Keratinocyte (primary cell): Measurements from ENCODE around the gene PCCB. TPM values are rescaled to one million over a fixed set of nuclear protein-coding genes. Genes with fewer than 3 reads are reported as not detected.
A peak's percentile ranks its signal among the peaks of the same experiment; 100 is the strongest.

Experiments used
- DNase-seq: peaks from one replicate; pipeline ENCODE4 v3.0.0-alpha.2; 2011; ENCODE audit warnings: low read depth, missing footprints, low spot score
- FAIRE-seq: peaks from 2 replicates; lab custom pipeline; 2011; peaks lifted over from hg19 to GRCh38; lab: Jason Lieb, UNC
- H2AFZ ChIP-seq: 2 replicates; pipeline ENCODE4 v1.6.0; 2012; ENCODE audit warnings: low read length, control low read depth, inconsistent platforms; ENCODE audit not compliant: control insufficient read depth
- H3K27ac ChIP-seq: 2 replicates; pipeline ENCODE4 v1.5.1; 2011; ENCODE audit warnings: low read length; ENCODE audit not compliant: control insufficient read depth, insufficient read depth
- H3K27me3 ChIP-seq: 3 replicates; pipeline ENCODE4 v1.6.0; 2011; ENCODE audit warnings: low read length; ENCODE audit not compliant: control insufficient read depth, insufficient read depth; ENCODE audit errors: extremely low read depth
- H3K36me3 ChIP-seq, 2 experiments: 2 replicates in 1 of 2; 3 replicates in 1 of 2; pipeline ENCODE4 v1.5.1; 2011; ENCODE audit warnings: low read length in 2 of 2, mild to moderate bottlenecking in 1 of 2; ENCODE audit not compliant: control insufficient read depth in 2 of 2, insufficient read depth in 2 of 2; ENCODE audit errors: extremely low read depth in 1 of 2
- H3K4me1 ChIP-seq: 3 replicates; pipeline ENCODE4 v1.5.1; 2011; ENCODE audit warnings: low read length; ENCODE audit not compliant: control insufficient read depth, insufficient read depth; ENCODE audit errors: extremely low read depth
- H3K4me2 ChIP-seq: 3 replicates; pipeline ENCODE4 v1.6.0; 2011; ENCODE audit warnings: low read depth, low read length; ENCODE audit not compliant: control insufficient read depth, insufficient read depth; ENCODE audit errors: extremely low read depth
- H3K4me3 ChIP-seq, 3 experiments: fragments of 200-600 bp in 1 of 3; sonication (generic) in 1 of 3; 2 replicates in 2 of 3; 3 replicates in 1 of 3; pipeline ENCODE4 v1.5.1; 2011 to 2016; ENCODE audit warnings: low read length in 3 of 3, mild to moderate bottlenecking in 3 of 3, control low read depth in 2 of 3, inconsistent platforms in 1 of 3, low read depth in 1 of 3, mixed read lengths in 1 of 3, mixed run types in 1 of 3, moderate library complexity in 1 of 3; ENCODE audit not compliant: control insufficient read depth in 2 of 3, insufficient read depth in 2 of 3; ENCODE audit errors: extremely low read depth in 1 of 3
- H3K79me2 ChIP-seq: 2 replicates; pipeline ENCODE4 v1.6.0; 2012; ENCODE audit warnings: low read length; ENCODE audit not compliant: control insufficient read depth, insufficient read depth
- H3K9ac ChIP-seq: 3 replicates; pipeline ENCODE4 v1.6.0; 2011; ENCODE audit warnings: low read length; ENCODE audit not compliant: control insufficient read depth, insufficient read depth; ENCODE audit errors: extremely low read depth
- H3K9me1 ChIP-seq: 3 replicates; pipeline ENCODE4 v1.6.0; 2011; ENCODE audit warnings: low read length; ENCODE audit not compliant: control insufficient read depth, insufficient read depth; ENCODE audit errors: extremely low read depth
- H3K9me3 ChIP-seq: 2 replicates; pipeline ENCODE4 v1.5.1; 2012; ENCODE audit warnings: low read depth, low read length; ENCODE audit not compliant: control insufficient read depth
- H4K20me1 ChIP-seq: 3 replicates; pipeline ENCODE4 v1.6.0; 2011; ENCODE audit warnings: low read length; ENCODE audit not compliant: control insufficient read depth, insufficient read depth; ENCODE audit errors: extremely low read depth
- EZH2 ChIP-seq: IDR thresholded peaks from one replicate; pipeline ENCODE4 v1.6.1; 2012; ENCODE audit warnings: inconsistent platforms, mild to moderate bottlenecking, low read length, moderate library complexity
- dilution Hi-C: fragments of 300-500 bp; cut with MboI; formaldehyde crosslinking; loops from one replicate; pipeline ENCODE4 v1.7.0; 2020; ENCODE audit warnings: low sequenced_read_pairs; ENCODE audit not compliant: extremely low pct_ligation_motif_present
- polyA plus RNA-seq, 5 experiments: library from polyadenylated mRNA; depleted of rRNA in 3 of 5; stranded (reverse) in 3 of 5; stranded (forward) in 1 of 5; unstranded in 1 of 5; fragments of >200 nt; gene quantifications; 1 replicate in 1 of 5; 2 replicates in 3 of 5; 3 replicates in 1 of 5; pipeline versions ENCODE4 v1.2.1 to v1.2.3, GENCODE V29; 2011 to 2012; ENCODE audit warnings: missing spikeins in 2 of 5, low read depth in 1 of 5, low replicate concordance in 1 of 5
- TF ChIP-seq, protein P1 (sequence below), 3 experiments: IDR thresholded peaks in 1 of 3; conservative IDR thresholded peaks in 1 of 3; optimal IDR thresholded peaks in 1 of 3; 2 replicates in 2 of 3; 3 replicates in 1 of 3; pipeline versions ENCODE3 to v1.5.1; 2011; ENCODE audit warnings: low read length in 3 of 3, mild to moderate bottlenecking in 3 of 3, moderate library complexity in 2 of 3, control low read depth in 1 of 3, inconsistent platforms in 1 of 3; ENCODE audit not compliant: insufficient read depth in 2 of 3; ENCODE audit errors: extremely low read depth in 1 of 3

Gene PCCB
- polyA plus RNA-seq, 1 donor (not counting 4 experiments of a cell fraction or from before 2014, with no cell fraction given), result 46.9 TPM

DNA sequence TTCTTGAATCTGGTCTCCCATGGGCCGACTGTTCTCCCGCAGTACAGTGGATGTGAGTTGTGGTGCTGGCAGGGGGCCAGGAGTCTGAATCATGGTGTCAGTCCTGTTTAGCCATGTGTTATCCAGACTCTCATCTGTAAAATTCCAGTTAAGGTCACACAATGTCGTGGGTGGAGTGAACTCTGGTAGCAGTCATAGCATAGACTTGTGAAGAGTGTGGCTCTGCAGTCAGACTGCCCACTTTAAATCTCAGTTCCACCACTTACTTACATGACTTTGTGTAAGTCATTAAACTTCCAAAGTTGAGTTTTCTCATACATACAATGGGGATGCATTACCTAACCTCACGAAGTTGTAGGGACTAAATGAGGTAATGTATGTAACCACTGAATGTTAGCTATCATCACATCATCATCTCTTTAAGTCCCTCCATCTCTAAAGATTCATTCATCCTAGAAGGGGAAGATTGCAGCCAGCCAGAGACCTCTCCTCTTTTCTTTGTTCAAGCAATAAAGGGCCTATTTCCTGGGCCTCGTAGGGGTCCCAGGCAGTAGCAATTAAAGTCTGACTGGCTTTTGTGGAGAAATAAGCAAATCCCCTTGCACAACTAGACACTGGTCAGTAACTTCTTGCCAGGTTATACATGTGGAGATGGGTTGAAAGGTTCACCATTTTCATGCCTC lies 93.9 kb downstream of the PCCB start:
- Histone ChIP-seq H3K9ac (no peak overlapping the region), H3K36me3 (peaks cover 0 to 3% of the 10 kb centered on the region in 2 experiments), H2AFZ (no peak overlapping the region), H3K4me2 (no peak overlapping the region), H3K4me3 (no peak overlapping the region), H3K27me3 (no peaks in the 10 kb centered on the region), H3K27ac (no peak overlapping the region), H3K79me2 (no peaks in the 10 kb centered on the region), H3K4me1 (peaks cover 11% of the 10 kb centered on the region), H3K9me1 (no peaks in the 10 kb centered on the region), H3K9me3 (no peaks in the 10 kb centered on the region), H4K20me1 (no peaks in the 10 kb centered on the region)
- DNase-seq (peak; percentile 33), FAIRE-seq (peak; percentile 56)
- TF ChIP-seq EZH2, result no peak
- TF ChIP-seq, protein P1, sequence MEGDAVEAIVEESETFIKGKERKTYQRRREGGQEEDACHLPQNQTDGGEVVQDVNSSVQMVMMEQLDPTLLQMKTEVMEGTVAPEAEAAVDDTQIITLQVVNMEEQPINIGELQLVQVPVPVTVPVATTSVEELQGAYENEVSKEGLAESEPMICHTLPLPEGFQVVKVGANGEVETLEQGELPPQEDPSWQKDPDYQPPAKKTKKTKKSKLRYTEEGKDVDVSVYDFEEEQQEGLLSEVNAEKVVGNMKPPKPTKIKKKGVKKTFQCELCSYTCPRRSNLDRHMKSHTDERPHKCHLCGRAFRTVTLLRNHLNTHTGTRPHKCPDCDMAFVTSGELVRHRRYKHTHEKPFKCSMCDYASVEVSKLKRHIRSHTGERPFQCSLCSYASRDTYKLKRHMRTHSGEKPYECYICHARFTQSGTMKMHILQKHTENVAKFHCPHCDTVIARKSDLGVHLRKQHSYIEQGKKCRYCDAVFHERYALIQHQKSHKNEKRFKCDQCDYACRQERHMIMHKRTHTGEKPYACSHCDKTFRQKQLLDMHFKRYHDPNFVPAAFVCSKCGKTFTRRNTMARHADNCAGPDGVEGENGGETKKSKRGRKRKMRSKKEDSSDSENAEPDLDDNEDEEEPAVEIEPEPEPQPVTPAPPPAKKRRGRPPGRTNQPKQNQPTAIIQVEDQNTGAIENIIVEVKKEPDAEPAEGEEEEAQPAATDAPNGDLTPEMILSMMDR (optimal IDR thresholded peaks at IDR 0.05 in 1 of 3, IDR thresholded peaks at IDR 0.05 in 1 of 3, conservative IDR thresholded peaks at IDR 0.05 in 1 of 3; ENCODE audit: extremely low read depth in 1 of 3, insufficient read depth in 2 of 3, low read length in 3 of 3), result no peak
- dilution Hi-C loops, result loop anchor here (25.0 kb wide), 1 partner anchor 157 kb away; the partner anchor contains the start of gene MSL2

DNA sequence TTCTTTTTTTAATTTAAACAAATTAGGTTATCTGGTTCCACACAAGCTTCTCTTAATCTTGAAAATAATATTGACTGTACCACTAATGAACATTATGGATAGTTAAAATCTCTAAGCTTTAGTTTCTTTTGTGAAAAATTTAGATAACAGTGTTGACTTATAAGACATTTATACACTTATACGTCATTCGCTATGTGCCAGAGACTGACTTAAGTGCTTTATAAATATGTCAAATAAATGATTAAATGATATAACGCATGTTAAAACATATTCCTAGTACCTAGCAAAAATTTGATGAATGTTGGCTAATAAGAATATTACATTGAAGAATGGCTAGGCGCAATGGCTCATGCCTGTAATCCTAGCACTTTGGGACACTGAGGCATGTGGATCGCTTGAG lies 96.3 kb downstream of the PCCB start:
- H3K9me1 ChIP-seq, result no peaks in the 10 kb centered on the region
- no peak overlapping the region for H3K9ac ChIP-seq
- no peak overlapping the region for H3K4me3 ChIP-seq
- H3K36me3 ChIP-seq, result peaks cover 0 to 3% of the 10 kb centered on the region in 2 experiments
- DNase-seq, result no peak
- no peak overlapping the region for H3K27ac ChIP-seq
- no peaks in the 10 kb centered on the region for H3K79me2 ChIP-seq
- no peak for FAIRE-seq
- no peaks in the 10 kb centered on the region for H4K20me1 ChIP-seq
- no peaks in the 10 kb centered on the region for H3K9me3 ChIP-seq
- peaks cover 19% of the 10 kb centered on the region for H3K4me1 ChIP-seq
- dilution Hi-C loops, result loop anchor here (25.0 kb wide), 1 partner anchor 159 kb away; the partner anchor contains the start of gene MSL2
- H3K4me2 ChIP-seq, result no peak overlapping the region
- TF ChIP-seq EZH2, result no peak
- TF ChIP-seq, protein P1 (optimal IDR thresholded peaks at IDR 0.05 in 1 of 3, IDR thresholded peaks at IDR 0.05 in 1 of 3, conservative IDR thresholded peaks at IDR 0.05 in 1 of 3; ENCODE audit: extremely low read depth in 1 of 3, insufficient read depth in 2 of 3, low read length in 3 of 3), result no peak
- H3K27me3 ChIP-seq, result no peaks in the 10 kb centered on the region
- no peak overlapping the region for H2AFZ ChIP-seq
